HG03342 (cell line): ENCODE data around the gene NRIP1.

ENCODE experiments used
- ATAC-seq: cut with Tn5 transposase; IDR thresholded peaks from one replicate; pipeline ENCODE4 v1.9.1; 2021; ENCODE audit warnings: mild to moderate bottlenecking, moderate library complexity; ENCODE audit not compliant: unreplicated experiment

NRIP1 gene

GRCh38 chr21:15064576-15065391 is at the start of gene NRIP1:
NRIP1 (minus strand) TSS chr21:15065000; CDS start chr21:14968192, 96,808 bp downstream.
- peak; percentile 76 for ATAC-seq

GRCh38 chr21:15112858-15113257 is 48.1 kb upstream of the NRIP1 start:
- no peak for ATAC-seq

GRCh38 chr21:15108801-15109200 is 44.0 kb upstream of the NRIP1 start:
- no peak for ATAC-seq

GRCh38 chr21:15104470-15104869 is 39.7 kb upstream of the NRIP1 start:
- no peak for ATAC-seq

GRCh38 chr21:15098908-15099307 is 34.1 kb upstream of the NRIP1 start:
- ATAC-seq, result no peak

- no peak for ATAC-seq
Measured at GRCh38 chr21:15098181-15098580, 33.4 kb upstream of the NRIP1 start.

- ATAC-seq, result no peak
Measured at GRCh38 chr21:15097580-15097979, 32.8 kb upstream of the NRIP1 start.

- no peak for ATAC-seq
Measured at GRCh38 chr21:15096146-15096545, 31.3 kb upstream of the NRIP1 start.

- no peak for ATAC-seq
Measured at GRCh38 chr21:15095326-15095725, 30.5 kb upstream of the NRIP1 start.

GRCh38 chr21:15094706-15095105 is 29.9 kb upstream of the NRIP1 start:
- no peak for ATAC-seq

GRCh38 chr21:15093216-15093615 is 28.4 kb upstream of the NRIP1 start:
- ATAC-seq, result no peak

- ATAC-seq, result no peak
Measured at GRCh38 chr21:15092745-15093144, 27.9 kb upstream of the NRIP1 start.

GRCh38 chr21:15090390-15090789 is 25.6 kb upstream of the NRIP1 start:
- no peak for ATAC-seq

GRCh38 chr21:15088488-15088887 is 23.7 kb upstream of the NRIP1 start:
- ATAC-seq, result no peak

GRCh38 chr21:15084668-15085067 is 19.9 kb upstream of the NRIP1 start:
- ATAC-seq, result no peak

- no peak for ATAC-seq
Measured at GRCh38 chr21:15080526-15080925, 15.7 kb upstream of the NRIP1 start.

- no peak for ATAC-seq
Measured at GRCh38 chr21:15079269-15079668, 14.5 kb upstream of the NRIP1 start.

GRCh38 chr21:15078180-15078579 is 13.4 kb upstream of the NRIP1 start:
- ATAC-seq, result no peak

GRCh38 chr21:15077529-15078145 is 12.8 kb upstream of the NRIP1 start:
- no peak for ATAC-seq

GRCh38 chr21:15076730-15077129 is 11.9 kb upstream of the NRIP1 start:
- no peak for ATAC-seq

- no peak for ATAC-seq
Measured at GRCh38 chr21:15071009-15071408, 6.2 kb upstream of the NRIP1 start.

GRCh38 chr21:15066123-15066575 is 1.3 kb upstream of the NRIP1 start:
- ATAC-seq, result no peak
